Uterus (tissue), 4 donors: ENCODE measurements around the gene TEX261. TPM values are rescaled to one million over a fixed set of nuclear protein-coding genes. Genes with fewer than 3 reads are reported as not detected.

Experiments
- DNase-seq, 2 donors: peaks; one replicate each; pipeline ENCODE4 v3.0.0-alpha.2; 2019 to 2020
- H3K27ac ChIP-seq, 2 donors: fragments of 200-600 bp; sonication (generic); 1 replicate in 1 of 2; 2 replicates in 1 of 2; pipeline ENCODE4 v1.5.1; 2016 to 2018
- H3K27me3 ChIP-seq, 2 donors: fragments of 200-600 bp; sonication (generic); one replicate each; pipeline ENCODE4 v1.5.1; 2018 to 2019; ENCODE audit warnings: control low read depth in 1 of 2
- H3K36me3 ChIP-seq, 2 donors: fragments of 200-600 bp; sonication (generic); one replicate each; pipeline ENCODE4 v1.5.1; 2019; ENCODE audit warnings: control low read depth in 1 of 2
- H3K4me1 ChIP-seq, 2 donors: fragments of 200-600 bp; sonication (generic); one replicate each; pipeline ENCODE4 v1.5.1; 2018 to 2019; ENCODE audit warnings: control low read depth in 1 of 2
- H3K4me3 ChIP-seq, 2 donors: fragments of 200-600 bp; sonication (generic); 1 replicate in 1 of 2; 2 replicates in 1 of 2; pipeline ENCODE4 v1.5.1; 2018 to 2019; ENCODE audit warnings: mild to moderate bottlenecking in 1 of 2
- H3K9me3 ChIP-seq, 2 donors: fragments of 200-600 bp; sonication (generic); one replicate each; pipeline ENCODE4 v1.5.1; 2019; ENCODE audit warnings: control low read depth in 1 of 2
- POLR2A ChIP-seq, 2 donors: fragments of 450-650 bp; IDR thresholded peaks; one replicate each; pipeline ENCODE4 v1.6.1; 2016; ENCODE audit warnings: antibody characterized with exemption in 2 of 2, mild to moderate bottlenecking in 1 of 2, moderate library complexity in 1 of 2
- intact Hi-C: fragments of 100-400 bp; cut with DNase I; formaldehyde crosslinking; loops from one replicate; pipeline ENCODE4 v1.15.1; 2023; ENCODE audit warnings: low total_unique reads
- total RNA-seq, 4 donors: library from RNA; depleted of rRNA in 3 of 4; stranded (reverse); fragments of >200 nt in 3 of 4; gene quantifications; one replicate each; pipeline versions ENCODE4 v1.1.0 to v1.2.4, GENCODE V29; 2014 to 2023
- TF ChIP-seq, protein P1 (sequence below), 4 experiments: fragments of 200-600 bp in 2 of 4; fragments of 450-650 bp in 2 of 4; sonication (generic) in 2 of 4; IDR thresholded peaks; one replicate each; pipeline ENCODE4 v1.5.1; 2016 to 2019; ENCODE audit warnings: antibody characterized with exemption in 4 of 4, mild to moderate bottlenecking in 2 of 4, moderate library complexity in 1 of 4
- donor health status: DM: yes; HTN: yes; CAD: no.

The TEX261 gene
- total RNA-seq, 4 donors from 2014 or later = 10.2 to 81.8 (median 53.7) TPM

DNA sequence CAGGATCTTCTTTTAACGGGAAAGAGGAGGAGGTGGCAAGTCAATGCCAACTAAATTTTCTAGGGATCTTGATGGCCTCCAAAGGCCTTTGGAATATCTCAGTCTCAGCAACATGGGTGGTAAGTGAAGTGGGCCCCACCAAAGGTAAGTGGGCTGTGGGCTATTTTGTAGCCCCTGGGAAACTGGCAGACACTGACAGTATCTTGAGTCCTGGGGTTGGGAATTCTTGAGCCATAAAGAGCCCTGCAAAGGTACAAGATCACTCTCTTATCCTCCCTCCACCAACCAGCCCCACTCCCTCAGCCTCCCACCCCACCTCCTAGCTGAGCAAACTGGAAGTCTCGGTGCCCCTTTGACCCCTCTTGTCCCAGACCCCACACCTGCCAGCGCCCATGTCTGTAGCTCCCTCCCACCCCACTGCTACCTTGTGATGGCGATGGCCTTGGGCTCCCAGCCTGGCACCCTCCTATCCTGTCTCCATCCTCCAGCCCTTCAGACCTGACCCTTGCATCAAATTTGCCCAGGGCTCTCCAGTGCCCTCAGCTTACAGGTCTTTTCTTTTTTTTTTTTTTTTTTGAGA lies 50.5 kb downstream of the TEX261 start:
- intact Hi-C loops = no loop called here
- no peak for TF ChIP-seq POLR2A (IDR thresholded peaks at IDR 0.05)
- TF ChIP-seq, protein P1, sequence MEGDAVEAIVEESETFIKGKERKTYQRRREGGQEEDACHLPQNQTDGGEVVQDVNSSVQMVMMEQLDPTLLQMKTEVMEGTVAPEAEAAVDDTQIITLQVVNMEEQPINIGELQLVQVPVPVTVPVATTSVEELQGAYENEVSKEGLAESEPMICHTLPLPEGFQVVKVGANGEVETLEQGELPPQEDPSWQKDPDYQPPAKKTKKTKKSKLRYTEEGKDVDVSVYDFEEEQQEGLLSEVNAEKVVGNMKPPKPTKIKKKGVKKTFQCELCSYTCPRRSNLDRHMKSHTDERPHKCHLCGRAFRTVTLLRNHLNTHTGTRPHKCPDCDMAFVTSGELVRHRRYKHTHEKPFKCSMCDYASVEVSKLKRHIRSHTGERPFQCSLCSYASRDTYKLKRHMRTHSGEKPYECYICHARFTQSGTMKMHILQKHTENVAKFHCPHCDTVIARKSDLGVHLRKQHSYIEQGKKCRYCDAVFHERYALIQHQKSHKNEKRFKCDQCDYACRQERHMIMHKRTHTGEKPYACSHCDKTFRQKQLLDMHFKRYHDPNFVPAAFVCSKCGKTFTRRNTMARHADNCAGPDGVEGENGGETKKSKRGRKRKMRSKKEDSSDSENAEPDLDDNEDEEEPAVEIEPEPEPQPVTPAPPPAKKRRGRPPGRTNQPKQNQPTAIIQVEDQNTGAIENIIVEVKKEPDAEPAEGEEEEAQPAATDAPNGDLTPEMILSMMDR (IDR thresholded peaks at IDR 0.05) = no peak
- no peak overlapping the region for H3K4me3 ChIP-seq
- H3K9me3 ChIP-seq = no peaks in the 10 kb centered on the region
- no peaks in the 10 kb centered on the region for H3K27me3 ChIP-seq
- no peaks in the 10 kb centered on the region for H3K36me3 ChIP-seq
- no peak overlapping the region for H3K27ac ChIP-seq
- no peaks in the 10 kb centered on the region for H3K4me1 ChIP-seq
- DNase-seq = no peak

DNA sequence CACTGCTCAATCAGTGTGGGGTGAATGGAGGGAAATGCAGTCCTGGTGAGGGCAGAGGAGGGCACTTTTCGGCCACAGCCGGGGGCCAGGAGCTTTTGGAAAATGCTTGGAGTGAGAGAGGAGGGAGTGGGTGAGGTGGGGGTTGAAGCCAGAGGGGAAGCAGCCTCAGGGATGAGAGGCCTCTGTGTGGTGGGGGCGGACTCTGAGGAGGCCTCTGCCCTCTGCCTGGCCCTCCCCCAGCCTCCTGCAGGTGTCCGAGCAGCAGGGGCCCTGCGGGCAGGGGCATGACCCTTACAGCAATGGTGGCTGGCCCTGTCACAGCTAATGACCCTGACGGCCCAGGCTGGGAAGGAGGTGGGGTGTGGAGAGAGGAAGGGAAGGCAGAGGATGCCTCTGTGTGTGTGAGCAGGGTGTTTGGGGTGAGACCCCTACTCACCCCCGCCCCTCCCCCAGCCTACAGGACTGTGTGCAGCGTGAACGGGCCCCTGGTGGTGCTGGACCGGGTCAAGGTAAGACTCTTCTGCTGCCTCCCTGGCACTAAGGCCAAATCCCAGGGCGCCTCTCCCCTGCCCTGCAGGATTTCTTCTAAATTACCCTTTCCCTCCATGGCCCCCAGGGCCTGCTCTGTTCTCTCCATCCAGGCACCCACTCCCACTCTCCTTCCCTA lies 51.3 kb downstream of the TEX261 start:
- intact Hi-C loops = no loop called here
- DNase-seq = no peak
- no peak overlapping the region for H3K27ac ChIP-seq
- H3K4me3 ChIP-seq = no peak overlapping the region
- no peaks in the 10 kb centered on the region for H3K9me3 ChIP-seq
- no peaks in the 10 kb centered on the region for H3K4me1 ChIP-seq
- H3K36me3 ChIP-seq = no peaks in the 10 kb centered on the region
- TF ChIP-seq, protein P1 (IDR thresholded peaks at IDR 0.05) = no peak
- no peak for TF ChIP-seq POLR2A (IDR thresholded peaks at IDR 0.05)
- no peaks in the 10 kb centered on the region for H3K27me3 ChIP-seq

DNA sequence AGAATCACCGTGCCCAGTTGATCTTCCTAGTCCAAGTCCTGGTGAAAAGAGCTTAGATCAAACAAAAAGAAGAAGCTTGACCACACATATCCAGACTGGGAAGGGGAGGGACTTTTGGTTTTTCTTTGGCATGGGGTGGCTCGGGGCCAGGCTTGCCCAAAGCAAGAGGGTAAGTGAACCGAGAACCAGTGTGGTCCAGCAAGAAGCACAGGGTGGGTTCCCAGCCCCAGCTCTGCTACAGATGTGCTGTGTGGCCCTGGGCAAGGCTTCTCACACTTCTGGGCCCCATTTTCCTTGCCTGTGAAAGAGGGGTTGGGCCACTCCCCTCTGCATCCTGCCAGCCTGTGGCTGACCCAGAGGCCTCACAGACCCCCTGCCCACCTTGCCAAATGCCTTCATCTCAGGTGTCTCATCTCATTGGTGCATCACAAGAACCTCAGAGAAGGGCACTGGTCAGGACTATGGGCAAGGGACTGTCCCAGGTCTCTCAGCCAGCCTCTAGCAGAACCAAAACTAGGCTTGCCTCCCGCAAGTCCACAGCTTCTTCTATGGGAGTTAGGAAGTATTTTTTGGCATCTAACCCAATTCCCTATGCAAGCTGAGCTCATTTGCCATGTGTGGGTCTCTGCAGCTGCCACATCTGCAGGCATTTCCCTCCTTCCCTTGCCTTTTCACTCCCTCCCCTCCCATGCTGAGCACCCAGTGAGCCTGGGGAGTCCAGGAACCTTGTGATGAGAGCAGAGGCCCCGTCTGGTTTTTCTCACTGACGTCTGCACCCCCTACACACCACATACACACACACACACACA lies 52.1 kb downstream of the TEX261 start:
- intact Hi-C loops = no loop called here

DNA sequence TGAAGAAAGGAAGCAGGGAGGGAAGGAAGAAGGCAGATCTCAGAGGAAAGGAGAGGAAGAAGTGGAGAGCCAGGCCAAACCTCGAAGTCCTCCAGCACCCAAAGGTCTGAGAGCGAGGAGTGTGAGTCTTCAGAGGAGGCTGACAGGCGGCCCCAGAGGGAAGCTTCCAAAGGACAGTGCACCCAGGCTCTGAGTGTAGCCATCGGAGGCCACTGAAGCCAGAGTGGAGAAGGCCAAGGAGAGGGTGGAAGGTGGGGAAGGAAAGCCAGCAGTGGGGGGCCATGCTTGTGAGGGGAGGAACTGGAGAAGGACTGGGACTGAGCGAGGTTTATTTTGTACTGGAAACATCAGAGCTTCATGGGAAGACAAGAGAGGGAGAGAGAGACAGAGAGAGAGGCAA lies 53.0 kb downstream of the TEX261 start:
- Histone ChIP-seq H3K27ac (no peak overlapping the region), H3K27me3 (no peaks in the 10 kb centered on the region), H3K9me3 (no peaks in the 10 kb centered on the region), H3K4me3 (no peak overlapping the region), H3K4me1 (no peaks in the 10 kb centered on the region), H3K36me3 (no peaks in the 10 kb centered on the region)
- intact Hi-C loops = no loop called here
- no peak for TF ChIP-seq POLR2A (IDR thresholded peaks at IDR 0.05)
- TF ChIP-seq, protein P1 (IDR thresholded peaks at IDR 0.05) = no peak
- no peak for DNase-seq

More for the DNA sequence above, 52.1 kb downstream of the TEX261 start:
- no peaks in the 10 kb centered on the region for H3K9me3 ChIP-seq
- H3K4me3 ChIP-seq = no peak overlapping the region
- no peaks in the 10 kb centered on the region for H3K4me1 ChIP-seq
- no peak for TF ChIP-seq POLR2A (IDR thresholded peaks at IDR 0.05)
- TF ChIP-seq, protein P1 (IDR thresholded peaks at IDR 0.05) = no peak
- no peaks in the 10 kb centered on the region for H3K36me3 ChIP-seq
- H3K27ac ChIP-seq = no peak overlapping the region
- H3K27me3 ChIP-seq = no peaks in the 10 kb centered on the region
- no peak for DNase-seq

DNA sequence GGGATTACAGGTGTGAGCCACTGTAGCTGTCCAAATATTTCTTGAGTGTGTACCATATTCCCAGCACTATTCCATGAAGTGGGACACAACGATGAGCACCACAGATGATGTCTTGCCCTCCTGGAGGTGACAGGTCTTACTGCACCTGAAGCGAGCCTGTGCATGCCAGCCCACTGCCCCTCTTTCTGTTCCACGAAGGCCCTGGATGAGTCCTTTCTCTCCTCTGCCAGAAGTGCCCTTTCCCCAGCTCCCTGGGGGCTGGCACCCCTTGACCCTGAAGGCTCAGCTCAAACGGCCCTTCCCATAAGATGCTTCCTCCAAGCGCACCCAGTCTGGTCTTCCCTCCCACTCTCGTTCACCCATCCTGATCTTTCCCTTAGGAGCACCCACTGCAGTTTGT lies 53.5 kb downstream of the TEX261 start:
- DNase-seq = no peak
- intact Hi-C loops = no loop called here
- H3K4me1 ChIP-seq = no peaks in the 10 kb centered on the region
- no peak for TF ChIP-seq POLR2A (IDR thresholded peaks at IDR 0.05)
- TF ChIP-seq, protein P1 (IDR thresholded peaks at IDR 0.05) = no peak
- no peaks in the 10 kb centered on the region for H3K9me3 ChIP-seq
- H3K36me3 ChIP-seq = no peaks in the 10 kb centered on the region
- no peak overlapping the region for H3K27ac ChIP-seq
- H3K4me3 ChIP-seq = no peak overlapping the region
- H3K27me3 ChIP-seq = no peaks in the 10 kb centered on the region
